Pons (tissue), 1 donor: Measurements from ENCODE around the gene MCCD1.

ENCODE experiments used
- DNase-seq: peaks from one replicate; pipeline ENCODE4 v3.0.0-alpha.2; 2016; ENCODE audit warnings: low spot score

Gene MCCD1

DNA sequence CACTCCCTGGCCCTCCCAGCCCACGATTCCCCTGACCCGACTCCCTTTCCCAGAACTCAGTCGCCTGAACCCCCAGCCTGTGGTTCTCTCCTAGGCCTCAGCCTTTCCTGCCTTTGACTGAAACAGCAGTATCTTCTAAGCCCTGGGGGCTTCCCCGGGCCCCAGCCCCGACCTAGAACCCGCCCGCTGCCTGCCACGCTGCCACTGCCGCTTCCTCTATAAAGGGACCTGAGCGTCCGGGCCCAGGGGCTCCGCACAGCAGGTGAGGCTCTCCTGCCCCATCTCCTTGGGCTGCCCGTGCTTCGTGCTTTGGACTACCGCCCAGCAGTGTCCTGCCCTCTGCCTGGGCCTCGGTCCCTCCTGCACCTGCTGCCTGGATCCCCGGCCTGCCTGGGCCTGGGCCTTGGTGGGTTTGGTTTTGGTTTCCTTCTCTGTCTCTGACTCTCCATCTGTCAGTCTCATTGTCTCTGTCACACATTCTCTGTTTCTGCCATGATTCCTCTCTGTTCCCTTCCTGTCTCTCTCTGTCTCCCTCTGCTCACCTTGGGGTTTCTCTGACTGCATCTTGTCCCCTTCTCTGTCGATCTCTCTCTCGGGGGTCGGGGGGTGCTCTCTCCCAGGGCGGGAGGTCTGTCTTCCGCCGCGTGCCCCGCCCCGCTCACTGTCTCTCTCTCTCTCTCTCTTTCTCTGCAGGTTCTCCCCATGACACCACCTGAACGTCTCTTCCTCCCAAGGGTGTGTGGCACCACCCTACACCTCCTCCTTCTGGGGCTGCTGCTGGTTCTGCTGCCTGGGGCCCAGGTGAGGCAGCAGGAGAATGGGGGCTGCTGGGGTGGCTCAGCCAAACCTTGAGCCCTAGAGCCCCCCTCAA is 43.5 kb downstream of the MCCD1 start, which contains the start of gene LTA:
Gene LTA, plus strand, starts transcription at position 249 of the 871 bp plus-strand sequence. Its CDS starts 454 bp downstream, at position 703.
- DNase-seq = no peak

- DNase-seq = no peak
Observed at GRCh38 chr6:31573239-31574105, 44.7 kb downstream of the MCCD1 start.

- no peak for DNase-seq
Observed at GRCh38 chr6:31574106-31575061, 45.6 kb downstream of the MCCD1 start.

GRCh38 chr6:31575335-31575901 is 46.7 kb downstream of the MCCD1 start, which contains the start of gene TNF:
Gene TNF, plus strand, starts transcription at chr6:31575565. Its CDS starts 177 bp downstream, at chr6:31575742.
- peak; percentile 58 for DNase-seq

- DNase-seq = no peak
Observed at GRCh38 chr6:31575952-31576685, 47.4 kb downstream of the MCCD1 start.

- DNase-seq = no peak
Observed at GRCh38 chr6:31576897-31577578, 48.3 kb downstream of the MCCD1 start.

GRCh38 chr6:31577579-31577966 is 48.8 kb downstream of the MCCD1 start:
- no peak for DNase-seq

- no peak for DNase-seq
Observed at GRCh38 chr6:31578184-31579118, 49.7 kb downstream of the MCCD1 start.

GRCh38 chr6:31579119-31579505 is 50.4 kb downstream of the MCCD1 start:
- no peak for DNase-seq
